ENCODE results near the gene SLC9A6.
A peak's percentile ranks its signal among the peaks of the same experiment; 100 is the strongest.

SLC9A6 gene

DNA sequence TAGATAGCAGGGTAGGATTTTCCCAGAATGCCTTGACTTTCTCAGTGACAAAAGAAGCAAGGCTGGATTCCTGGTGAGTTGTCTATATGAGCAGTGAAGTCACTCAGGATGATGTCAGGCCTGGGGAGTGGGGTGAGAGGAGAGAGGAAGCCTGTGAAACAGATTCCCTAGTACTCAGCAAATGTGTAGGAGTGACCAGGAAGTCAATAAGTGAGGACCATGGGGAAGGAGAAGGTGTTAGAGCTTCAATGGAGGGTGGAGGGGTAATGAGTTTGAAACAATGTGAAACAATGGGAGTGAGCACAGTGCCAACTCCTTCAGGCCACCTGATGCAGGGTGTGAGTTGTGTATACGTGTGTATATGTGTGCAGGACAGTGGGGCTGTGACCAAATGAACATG, 2.4 kb upstream of the SLC9A6 start:
- Histone ChIP-seq H3K27ac (ENCODE audit: low read length) (no peak overlapping the region), H3K4me1 (ENCODE audit: control insufficient read depth, insufficient read depth, low read length) (peaks cover 2% of the 10 kb centered on the region)

DNA sequence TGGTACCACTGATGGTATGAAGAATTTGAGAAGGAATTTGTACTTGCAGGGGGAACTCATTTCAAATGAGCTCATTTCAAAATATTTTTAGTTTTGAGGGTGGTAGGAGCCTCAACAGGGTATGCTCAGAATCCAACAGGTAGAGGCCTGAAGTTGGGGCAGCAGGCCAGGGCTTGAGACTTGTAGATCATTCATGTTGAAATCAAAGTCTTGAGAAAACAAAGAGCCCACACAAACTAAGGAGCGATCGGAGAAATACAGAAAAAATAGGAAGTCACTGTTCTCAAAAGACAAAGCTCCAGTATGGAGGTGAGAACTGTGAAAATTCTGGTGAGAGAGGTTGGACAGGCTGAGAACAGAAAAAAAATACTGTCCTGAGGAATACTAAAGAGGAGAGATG, 979 bp upstream of the SLC9A6 start:
- peaks cover 2% of the 10 kb centered on the region for H3K4me1 ChIP-seq (ENCODE audit: control insufficient read depth, insufficient read depth, low read length)
- H3K27me3 ChIP-seq (ENCODE audit: control insufficient read depth in 1 of 2, insufficient read depth in 2 of 2, low read length in 2 of 2): peaks cover 0 to 6% of the 10 kb centered on the region in 2 donors
- H3K4me3 ChIP-seq (ENCODE audit: low read length in 2 of 2): peak overlapping the region; percentile 78
- no peaks in the 10 kb centered on the region for H3K36me3 ChIP-seq (ENCODE audit: control insufficient read depth in 2 of 2, insufficient read depth in 2 of 2, low read length in 2 of 2)
- no peak overlapping the region for H3K27ac ChIP-seq (ENCODE audit: low read length)
- H3K9me3 ChIP-seq (ENCODE audit: control insufficient read depth in 2 of 2, low read length in 2 of 2): no peaks in the 10 kb centered on the region
- peak overlapping the region in 1 of 2 donors; percentile 81 for H3K9ac ChIP-seq (ENCODE audit: low read length in 2 of 2)

More for the DNA sequence above, 2.4 kb upstream of the SLC9A6 start:
- no peaks in the 10 kb centered on the region for H3K36me3 ChIP-seq (ENCODE audit: control insufficient read depth in 2 of 2, insufficient read depth in 2 of 2, low read length in 2 of 2)
- no peak overlapping the region for H3K9ac ChIP-seq (ENCODE audit: low read length in 2 of 2)
- H3K9me3 ChIP-seq (ENCODE audit: control insufficient read depth in 2 of 2, low read length in 2 of 2): no peaks in the 10 kb centered on the region
- H3K4me3 ChIP-seq (ENCODE audit: low read length in 2 of 2): no peak overlapping the region
- H3K27me3 ChIP-seq (ENCODE audit: control insufficient read depth in 1 of 2, insufficient read depth in 2 of 2, low read length in 2 of 2): peaks cover 0 to 8% of the 10 kb centered on the region in 2 donors

DNA sequence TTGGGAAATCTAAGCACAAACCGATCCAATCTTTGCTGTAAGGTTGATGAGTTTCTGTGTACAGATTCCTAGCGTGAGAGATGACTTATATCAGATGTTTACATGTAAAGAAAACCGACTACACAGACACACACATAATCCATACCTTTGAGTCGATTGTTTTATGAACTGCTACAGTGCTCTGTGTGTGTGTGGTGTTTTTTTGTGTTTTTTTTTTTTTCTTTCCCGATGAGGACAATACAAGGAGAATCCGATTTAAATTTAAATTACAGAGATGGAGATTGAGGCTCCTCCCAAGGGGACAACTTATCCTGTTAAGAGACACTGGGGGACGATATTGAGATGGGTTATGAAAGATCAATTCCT, 461 bp upstream of the SLC9A6 start:
- H3K4me3 ChIP-seq (ENCODE audit: low read length in 2 of 2): peak overlapping the region; percentile 78
- peak overlapping the region; percentile 41 for H3K27ac ChIP-seq (ENCODE audit: low read length)
- no peaks in the 10 kb centered on the region for H3K36me3 ChIP-seq (ENCODE audit: control insufficient read depth in 2 of 2, insufficient read depth in 2 of 2, low read length in 2 of 2)
- peaks cover 2% of the 10 kb centered on the region for H3K4me1 ChIP-seq (ENCODE audit: control insufficient read depth, insufficient read depth, low read length)
- H3K9me3 ChIP-seq (ENCODE audit: control insufficient read depth in 2 of 2, low read length in 2 of 2): no peaks in the 10 kb centered on the region
- peak overlapping the region; percentile 81 to 82 for H3K9ac ChIP-seq (ENCODE audit: low read length in 2 of 2)
- H3K27me3 ChIP-seq (ENCODE audit: control insufficient read depth in 1 of 2, insufficient read depth in 2 of 2, low read length in 2 of 2): peaks cover 0 to 6% of the 10 kb centered on the region in 2 donors

DNA sequence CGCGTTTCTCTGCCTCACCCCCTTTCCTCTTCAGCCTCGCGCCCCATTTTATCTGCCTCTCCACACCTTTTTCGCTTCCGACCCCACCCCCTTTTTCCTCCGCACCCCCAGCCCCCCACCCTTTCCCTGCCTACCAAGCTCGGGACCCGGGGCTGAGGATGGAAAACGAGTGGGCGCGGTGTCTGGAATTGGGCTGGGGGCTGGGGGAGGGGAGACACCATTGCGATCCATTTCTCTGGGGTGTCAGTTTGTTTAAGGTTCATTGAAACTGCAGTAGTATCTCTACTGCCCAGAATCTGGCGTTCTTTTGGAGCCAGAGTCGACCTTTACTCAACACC, 707 bp downstream of the SLC9A6 start:
- H3K27ac ChIP-seq (ENCODE audit: low read length): no peak overlapping the region
- H3K27me3 ChIP-seq (ENCODE audit: control insufficient read depth in 1 of 2, insufficient read depth in 2 of 2, low read length in 2 of 2): peaks cover 0 to 4% of the 10 kb centered on the region in 2 donors
- H3K9me3 ChIP-seq (ENCODE audit: control insufficient read depth in 2 of 2, low read length in 2 of 2): no peaks in the 10 kb centered on the region
- H3K36me3 ChIP-seq (ENCODE audit: control insufficient read depth in 2 of 2, insufficient read depth in 2 of 2, low read length in 2 of 2): no peaks in the 10 kb centered on the region
- H3K9ac ChIP-seq (ENCODE audit: low read length in 2 of 2): peak overlapping the region; percentile 66 to 81
- H3K4me3 ChIP-seq (ENCODE audit: low read length in 2 of 2): peak overlapping the region; percentile 73 to 78
- peaks cover 2% of the 10 kb centered on the region for H3K4me1 ChIP-seq (ENCODE audit: control insufficient read depth, insufficient read depth, low read length)

DNA sequence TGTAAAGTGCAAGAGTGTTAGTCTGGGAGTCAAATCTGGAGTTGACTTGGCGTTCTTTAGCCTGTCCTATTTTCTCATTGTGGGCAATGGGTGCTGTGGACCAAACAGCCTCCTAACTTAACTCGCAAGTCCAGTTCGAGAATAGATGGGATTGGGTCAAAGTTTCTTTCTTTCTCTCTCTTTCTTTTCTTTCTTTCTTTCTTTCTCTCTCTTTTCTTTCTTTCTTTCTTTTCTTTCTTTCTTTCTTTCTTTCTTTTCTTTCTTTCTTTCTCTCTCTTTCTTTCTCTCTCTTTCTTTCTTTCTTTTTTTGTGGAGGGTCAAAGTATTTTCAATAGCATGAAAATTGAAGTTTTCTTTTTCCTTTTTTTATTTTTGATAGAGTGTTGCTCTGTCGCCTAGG, 3.0 kb downstream of the SLC9A6 start:
- Histone ChIP-seq H3K9ac (ENCODE audit: low read length in 2 of 2) (no peak overlapping the region), H3K27me3 (ENCODE audit: control insufficient read depth in 1 of 2, insufficient read depth in 2 of 2, low read length in 2 of 2) (peaks cover 0 to 6% of the 10 kb centered on the region in 2 donors), H3K27ac (ENCODE audit: low read length) (no peak overlapping the region), H3K4me1 (ENCODE audit: control insufficient read depth, insufficient read depth, low read length) (peaks cover 2% of the 10 kb centered on the region), H3K36me3 (ENCODE audit: control insufficient read depth in 2 of 2, insufficient read depth in 2 of 2, low read length in 2 of 2) (no peaks in the 10 kb centered on the region), H3K4me3 (ENCODE audit: low read length in 2 of 2) (no peak overlapping the region), H3K9me3 (ENCODE audit: control insufficient read depth in 2 of 2, low read length in 2 of 2) (no peaks in the 10 kb centered on the region)

DNA sequence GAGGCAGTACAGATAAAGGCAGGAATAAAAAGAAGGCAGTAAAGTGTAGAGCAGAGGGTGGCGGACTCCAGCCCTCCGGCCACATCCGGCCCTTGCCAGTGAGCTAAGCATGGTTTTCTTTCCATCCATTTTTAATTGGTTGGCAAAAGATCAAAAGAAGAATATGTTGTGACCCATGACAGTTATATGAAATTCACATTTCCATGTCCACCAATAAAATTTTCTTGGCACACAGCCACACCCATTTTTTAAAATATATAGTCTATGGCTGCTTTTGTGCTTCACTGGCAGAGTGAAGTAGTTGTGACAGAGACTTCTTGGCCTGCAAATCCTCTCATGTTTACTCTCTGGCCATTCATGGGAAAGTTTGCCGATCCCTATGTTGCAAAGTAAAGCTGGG, 29.8 kb downstream of the SLC9A6 start:
- H3K36me3 ChIP-seq (ENCODE audit: control insufficient read depth in 2 of 2, insufficient read depth in 2 of 2, low read length in 2 of 2): peaks cover 0 to 2% of the 10 kb centered on the region in 2 donors

DNA sequence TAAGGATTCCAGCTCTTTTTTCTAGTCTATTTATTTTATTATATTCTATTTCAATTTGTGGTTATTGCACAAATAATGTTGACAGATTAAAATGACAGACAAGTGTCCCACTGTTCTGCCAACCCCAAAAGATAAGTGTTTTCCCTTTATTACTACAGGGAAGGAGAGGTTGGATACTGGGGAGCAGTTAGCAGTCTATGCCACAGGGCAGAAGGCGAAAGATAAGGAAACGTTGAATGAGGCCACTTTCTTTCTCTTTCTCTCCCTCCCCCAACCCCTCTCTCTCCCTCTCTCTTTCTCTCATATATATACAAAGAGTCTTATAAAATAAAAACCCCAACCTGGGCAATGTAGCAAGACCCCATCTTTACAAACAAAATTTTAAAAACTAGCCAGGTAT, 31.6 kb downstream of the SLC9A6 start:
- Histone ChIP-seq H3K4me1 (ENCODE audit: control insufficient read depth, insufficient read depth, low read length) (no peaks in the 10 kb centered on the region), H3K27me3 (ENCODE audit: control insufficient read depth in 1 of 2, insufficient read depth in 2 of 2, low read length in 2 of 2) (peaks cover 0 to 11% of the 10 kb centered on the region in 2 donors), H3K27ac (ENCODE audit: low read length) (no peak overlapping the region), H3K36me3 (ENCODE audit: control insufficient read depth in 2 of 2, insufficient read depth in 2 of 2, low read length in 2 of 2) (peaks cover 0 to 2% of the 10 kb centered on the region in 2 donors), H3K9me3 (ENCODE audit: control insufficient read depth in 2 of 2, low read length in 2 of 2) (no peaks in the 10 kb centered on the region), H3K4me3 (ENCODE audit: low read length in 2 of 2) (no peak overlapping the region), H3K9ac (ENCODE audit: low read length in 2 of 2) (no peak overlapping the region)

More for the DNA sequence above, 29.8 kb downstream of the SLC9A6 start:
- Histone ChIP-seq H3K27ac (ENCODE audit: low read length) (no peak overlapping the region), H3K4me1 (ENCODE audit: control insufficient read depth, insufficient read depth, low read length) (no peaks in the 10 kb centered on the region), H3K9me3 (ENCODE audit: control insufficient read depth in 2 of 2, low read length in 2 of 2) (no peaks in the 10 kb centered on the region), H3K27me3 (ENCODE audit: control insufficient read depth in 1 of 2, insufficient read depth in 2 of 2, low read length in 2 of 2) (peaks cover 0 to 13% of the 10 kb centered on the region in 2 donors), H3K9ac (ENCODE audit: low read length in 2 of 2) (no peak overlapping the region), H3K4me3 (ENCODE audit: low read length in 2 of 2) (no peak overlapping the region)

DNA sequence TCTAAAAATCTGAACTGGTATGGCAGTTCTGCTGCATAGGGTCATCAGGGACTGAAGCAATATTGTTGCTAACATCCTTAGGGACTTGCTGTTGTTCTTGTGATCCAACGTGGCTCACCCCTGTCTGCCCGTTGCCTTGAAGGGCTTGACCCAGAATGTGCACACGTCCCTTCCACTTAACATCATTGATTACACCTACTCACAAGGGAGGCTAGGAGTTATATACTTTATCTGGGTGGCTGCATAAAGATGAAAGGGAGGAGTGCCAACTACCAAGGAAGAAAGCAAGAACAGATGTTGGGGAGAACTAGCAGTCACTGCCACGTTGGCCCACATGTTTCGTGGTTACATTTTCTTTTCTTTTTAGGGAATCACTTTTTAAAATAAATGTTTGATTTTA, 34.0 kb downstream of the SLC9A6 start:
- Histone ChIP-seq H3K9ac (ENCODE audit: low read length in 2 of 2) (no peak overlapping the region), H3K4me1 (ENCODE audit: control insufficient read depth, insufficient read depth, low read length) (no peaks in the 10 kb centered on the region), H3K27me3 (ENCODE audit: control insufficient read depth in 1 of 2, insufficient read depth in 2 of 2, low read length in 2 of 2) (peaks cover 0 to 13% of the 10 kb centered on the region in 2 donors), H3K27ac (ENCODE audit: low read length) (no peak overlapping the region), H3K9me3 (ENCODE audit: control insufficient read depth in 2 of 2, low read length in 2 of 2) (no peaks in the 10 kb centered on the region), H3K36me3 (ENCODE audit: control insufficient read depth in 2 of 2, insufficient read depth in 2 of 2, low read length in 2 of 2) (peaks cover 0 to 2% of the 10 kb centered on the region in 2 donors), H3K4me3 (ENCODE audit: low read length in 2 of 2) (no peak overlapping the region)

DNA sequence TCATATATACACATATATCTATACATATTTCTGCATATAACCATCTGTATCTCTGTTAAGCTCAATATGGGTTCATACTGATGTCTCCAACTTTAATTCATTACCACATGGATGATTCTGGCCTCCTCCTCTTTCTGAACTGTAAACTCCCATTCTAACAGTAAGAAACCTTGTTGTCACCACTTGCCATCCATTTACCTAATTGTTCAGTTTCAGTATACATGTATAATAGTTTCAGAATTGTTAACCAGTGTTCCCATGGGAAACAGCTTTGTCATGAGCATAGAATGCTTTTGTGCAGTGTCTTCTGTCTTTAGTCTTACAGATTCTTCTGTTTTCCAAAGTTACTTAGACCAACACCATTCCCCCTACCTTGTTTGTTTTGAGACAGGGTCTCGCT, 35.9 kb downstream of the SLC9A6 start:
- Histone ChIP-seq H3K9ac (ENCODE audit: low read length in 2 of 2) (no peak overlapping the region), H3K27ac (ENCODE audit: low read length) (no peak overlapping the region), H3K27me3 (ENCODE audit: control insufficient read depth in 1 of 2, insufficient read depth in 2 of 2, low read length in 2 of 2) (peaks cover 0 to 10% of the 10 kb centered on the region in 2 donors), H3K4me1 (ENCODE audit: control insufficient read depth, insufficient read depth, low read length) (no peaks in the 10 kb centered on the region), H3K4me3 (ENCODE audit: low read length in 2 of 2) (no peak overlapping the region), H3K36me3 (ENCODE audit: control insufficient read depth in 2 of 2, insufficient read depth in 2 of 2, low read length in 2 of 2) (peaks cover 0 to 2% of the 10 kb centered on the region in 2 donors), H3K9me3 (ENCODE audit: control insufficient read depth in 2 of 2, low read length in 2 of 2) (no peaks in the 10 kb centered on the region)

DNA sequence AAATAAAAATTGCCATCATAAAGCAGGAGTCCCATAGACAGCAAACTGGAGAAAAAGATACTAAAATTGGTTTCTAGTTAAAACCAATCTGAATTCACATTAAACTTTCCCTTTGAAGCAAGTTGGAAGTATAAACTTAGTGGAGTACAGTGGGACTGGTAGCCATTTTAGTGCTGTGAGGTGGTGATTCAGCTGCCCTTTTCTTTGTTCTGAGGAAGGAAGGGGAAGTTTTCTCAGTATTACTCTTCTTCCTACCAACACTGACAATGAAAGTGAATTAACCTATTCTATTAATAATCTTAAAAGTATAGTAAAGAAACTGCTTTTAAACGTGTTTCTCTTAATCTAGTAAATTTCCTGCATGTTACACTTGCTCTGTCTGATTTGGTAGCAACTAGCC, 36.7 kb downstream of the SLC9A6 start:
- Histone ChIP-seq H3K36me3 (ENCODE audit: control insufficient read depth in 2 of 2, insufficient read depth in 2 of 2, low read length in 2 of 2) (peaks cover 0 to 2% of the 10 kb centered on the region in 2 donors), H3K27me3 (ENCODE audit: control insufficient read depth in 1 of 2, insufficient read depth in 2 of 2, low read length in 2 of 2) (peaks cover 0 to 10% of the 10 kb centered on the region in 2 donors), H3K9ac (ENCODE audit: low read length in 2 of 2) (no peak overlapping the region), H3K4me1 (ENCODE audit: control insufficient read depth, insufficient read depth, low read length) (no peaks in the 10 kb centered on the region), H3K9me3 (ENCODE audit: control insufficient read depth in 2 of 2, low read length in 2 of 2) (no peaks in the 10 kb centered on the region), H3K27ac (ENCODE audit: low read length) (no peak overlapping the region), H3K4me3 (ENCODE audit: low read length in 2 of 2) (no peak overlapping the region)

DNA sequence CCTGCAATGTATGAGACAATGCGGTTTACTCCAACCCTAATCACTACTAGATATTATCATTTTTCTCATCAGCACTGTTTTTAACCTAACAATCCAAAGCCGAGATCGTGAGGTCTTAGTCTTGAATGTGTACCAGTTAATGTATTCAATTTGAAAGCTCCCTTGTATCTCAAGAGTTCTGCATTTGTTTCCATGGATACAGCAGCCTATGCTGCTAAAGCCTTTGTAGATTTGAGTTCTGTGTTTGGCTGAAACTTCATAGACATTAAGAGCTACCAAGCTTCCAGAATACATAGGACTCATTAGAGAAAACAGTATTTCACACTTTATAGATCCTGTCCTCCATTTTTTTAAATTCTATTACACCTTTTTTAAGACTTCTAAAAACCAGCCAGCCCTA, 39.9 kb downstream of the SLC9A6 start:
- H3K9me3 ChIP-seq (ENCODE audit: control insufficient read depth in 2 of 2, low read length in 2 of 2): no peaks in the 10 kb centered on the region
- H3K27ac ChIP-seq (ENCODE audit: low read length): no peak overlapping the region
- H3K4me1 ChIP-seq (ENCODE audit: control insufficient read depth, insufficient read depth, low read length): peaks cover 5% of the 10 kb centered on the region
- peaks cover 0 to 3% of the 10 kb centered on the region in 2 donors for H3K27me3 ChIP-seq (ENCODE audit: control insufficient read depth in 1 of 2, insufficient read depth in 2 of 2, low read length in 2 of 2)
- no peak overlapping the region for H3K9ac ChIP-seq (ENCODE audit: low read length in 2 of 2)
- H3K36me3 ChIP-seq (ENCODE audit: control insufficient read depth in 2 of 2, insufficient read depth in 2 of 2, low read length in 2 of 2): no peaks in the 10 kb centered on the region
- H3K4me3 ChIP-seq (ENCODE audit: low read length in 2 of 2): no peak overlapping the region

Data from stomach smooth muscle (tissue), 2 donors.